GM19324 (cell line): Measurements from ENCODE around the gene SH3RF1.

Experiments used
- ATAC-seq: cut with Tn5 transposase; IDR thresholded peaks from one replicate; pipeline ENCODE4 v1.9.1; 2021; ENCODE audit warnings: mild to moderate bottlenecking, moderate library complexity; ENCODE audit not compliant: unreplicated experiment, low FRiP score

SH3RF1 gene

GRCh38 chr4:169050881-169051760 lies 219.6 kb downstream of the SH3RF1 start:
- ATAC-seq: no peak

GRCh38 chr4:169050284-169050683 lies 220.5 kb downstream of the SH3RF1 start:
- no peak for ATAC-seq

DNA sequence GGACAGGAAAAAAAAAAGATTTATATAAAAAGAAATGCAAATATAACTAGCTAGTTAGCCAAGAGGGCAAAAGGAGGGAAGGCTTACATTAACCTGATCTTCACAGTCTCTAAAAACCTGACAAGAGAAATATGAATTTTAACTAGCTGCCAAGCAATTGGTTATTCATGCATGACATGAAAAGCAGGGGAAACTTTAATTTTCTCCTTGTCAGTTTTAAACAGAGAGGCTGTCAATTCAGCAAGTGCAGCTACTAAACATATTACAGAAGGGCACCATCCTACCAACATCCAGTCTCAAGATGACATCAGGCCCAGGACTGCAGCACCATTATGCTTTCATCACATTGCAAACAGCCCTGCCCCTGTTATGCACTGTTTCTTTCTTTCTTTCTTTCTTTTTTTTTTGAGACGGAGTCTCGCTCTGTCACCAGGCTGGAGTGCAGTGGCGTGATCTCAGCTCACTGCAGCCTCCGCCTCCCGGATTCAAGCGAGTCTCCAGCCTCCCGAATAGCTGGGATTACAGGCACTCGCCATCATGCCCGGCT lies 221.8 kb downstream of the SH3RF1 start:
- no peak for ATAC-seq

DNA sequence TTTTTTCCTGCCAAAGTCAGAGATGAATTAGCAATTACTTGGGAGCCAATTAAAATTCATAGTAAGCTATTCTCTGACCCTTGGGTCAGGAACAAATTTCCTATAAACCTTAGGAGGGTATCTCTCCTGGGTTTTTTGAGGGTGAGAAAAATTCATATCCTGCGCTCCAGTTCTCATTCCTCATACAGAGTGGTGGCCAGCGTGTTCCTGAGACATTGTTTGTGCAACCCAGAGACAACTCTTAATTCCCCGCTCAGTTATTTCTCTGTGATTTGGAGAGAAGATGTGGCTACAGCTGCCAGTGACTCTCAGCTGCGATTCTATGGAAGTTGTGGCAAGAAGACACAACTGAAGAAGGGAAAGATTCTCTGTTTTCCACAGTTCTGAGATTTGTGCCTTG lies 222.8 kb downstream of the SH3RF1 start:
- ATAC-seq: no peak

DNA sequence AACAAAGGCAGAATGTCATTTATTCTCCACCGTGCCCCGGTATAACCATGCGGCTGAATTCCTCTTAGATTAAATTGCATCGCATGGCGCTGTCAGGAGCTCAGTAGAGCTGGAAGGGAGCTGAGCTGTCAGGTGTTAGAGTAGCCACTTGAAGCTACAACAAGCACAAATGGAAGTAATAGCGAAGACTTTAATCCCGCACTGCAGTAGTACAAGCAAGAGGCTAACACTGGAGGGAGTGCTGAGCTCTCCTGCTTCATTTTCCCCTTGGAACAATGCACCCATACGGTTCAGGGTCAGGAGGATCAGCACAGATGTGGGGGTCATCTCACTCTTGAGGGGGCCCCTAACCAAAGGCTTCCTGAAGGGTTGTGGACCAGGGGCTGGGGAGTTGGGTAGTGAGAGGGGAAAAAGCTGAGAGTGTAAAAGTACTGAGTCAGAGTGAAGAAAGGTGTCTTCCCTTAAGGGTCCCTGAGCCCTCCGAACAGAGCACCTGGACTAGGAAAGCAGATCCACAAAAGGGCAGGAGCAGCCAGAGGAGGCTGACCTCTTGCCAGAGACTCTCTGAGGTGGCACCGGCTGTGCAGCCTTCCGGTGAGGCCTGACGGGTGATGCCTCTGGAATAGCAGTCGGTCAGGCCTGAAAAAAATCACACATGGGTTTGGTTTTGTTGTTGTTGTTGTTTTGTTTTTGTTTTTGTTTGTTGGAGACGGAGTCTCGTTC lies 224.7 kb downstream of the SH3RF1 start:
- no peak for ATAC-seq

DNA sequence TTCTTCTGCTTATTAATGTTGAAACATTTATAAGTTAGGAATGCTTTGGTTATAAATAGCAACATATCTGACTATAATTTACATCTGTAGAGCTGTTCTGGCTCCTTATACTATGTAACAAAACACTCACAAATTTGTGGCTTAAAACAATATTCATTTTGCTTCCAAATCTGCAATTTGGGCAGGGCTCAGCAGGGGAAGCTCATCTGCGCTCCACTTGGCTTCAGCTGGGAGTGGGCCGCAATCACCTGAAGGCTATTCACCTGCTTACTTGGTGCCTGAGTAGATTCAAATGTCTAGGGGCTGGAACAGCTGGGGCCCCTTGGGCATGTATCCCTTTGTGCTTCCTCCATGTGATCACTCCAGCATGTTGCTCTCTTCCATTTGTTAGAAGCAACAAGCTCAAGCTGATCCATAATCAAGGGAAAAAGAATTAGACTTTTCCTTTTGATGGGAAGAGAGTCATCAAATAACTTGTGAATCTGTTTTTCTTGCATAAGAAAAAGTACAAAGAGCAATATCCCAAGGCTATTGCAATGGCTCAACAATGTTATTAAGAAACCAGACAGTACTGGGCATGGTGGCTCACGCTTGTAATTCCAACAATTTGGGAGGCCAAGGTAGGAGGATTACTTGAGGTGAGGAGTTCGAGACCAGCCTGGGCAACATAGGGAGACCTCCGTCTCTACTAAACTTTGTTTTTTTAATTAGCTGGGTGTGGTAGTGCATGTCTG lies 225.9 kb downstream of the SH3RF1 start:
- ATAC-seq: no peak
